K562 (cell line): ENCODE results near the gene CLDN5. TPM values are rescaled to one million over a fixed set of nuclear protein-coding genes. Genes with fewer than 3 reads are reported as not detected.

Experiments used
- ARID4B ChIP-seq: sonication (generic); formaldehyde crosslinking; IDR thresholded peaks from 2 replicates; pipeline ENCODE4 v1.8.0; 2022; ENCODE audit warnings: mild to moderate bottlenecking, missing genetic modification reagents
- DPF2 ChIP-seq: fragments of 450-650 bp; IDR thresholded peaks from 2 replicates; pipeline ENCODE4 v1.6.1; 2016
- ELF1 ChIP-seq: fragments of 200-800 bp; sonication (Bioruptor generic); IDR thresholded peaks from 2 replicates; pipeline ENCODE4 v1.6.1; 2016; ENCODE audit warnings: missing genetic modification characterization, missing compliant biosample characterization
- ETV1 ChIP-seq: fragments of 450-650 bp; conservative IDR thresholded peaks from 2 replicates; pipeline ENCODE4 v1.6.1; 2016; ENCODE audit warnings: missing genetic modification characterization, control low read depth, low read depth, missing compliant biosample characterization
- GATAD2B ChIP-seq: fragments of 450-650 bp; IDR thresholded peaks from 2 replicates; pipeline ENCODE4 v1.6.1; 2017; ENCODE audit warnings: mild to moderate bottlenecking, borderline replicate concordance
- HCFC1 ChIP-seq: IDR thresholded peaks from 2 replicates; pipeline ENCODE4 v1.6.1; 2012; ENCODE audit warnings: low read depth, low read length, improper control_type of control experiment
- NR2C2 ChIP-seq, 2 experiments: fragments of 200-800 bp in 1 of 2; sonication (Bioruptor generic) in 1 of 2; sonication (generic) in 1 of 2; formaldehyde crosslinking in 1 of 2; IDR thresholded peaks; 2 replicates each; pipeline versions ENCODE4 v1.6.1 to v1.8.0; 2016 to 2022; ENCODE audit warnings: mild to moderate bottlenecking in 1 of 2, missing compliant biosample characterization in 1 of 2, missing genetic modification characterization in 1 of 2, missing genetic modification reagents in 1 of 2
- RCOR1 ChIP-seq, 2 experiments: IDR thresholded peaks; 2 replicates each; pipeline ENCODE4 v1.6.1; 2012; ENCODE audit warnings: low read depth in 2 of 2, low read length in 2 of 2, borderline replicate concordance in 1 of 2, improper control_type of control experiment in 1 of 2
- STAT5A ChIP-seq: IDR thresholded peaks from 2 replicates; pipeline ENCODE4 v1.6.1; 2012; ENCODE audit warnings: low read length, inconsistent platforms, borderline replicate concordance
- TEAD1 ChIP-seq, 2 experiments: fragments of 450-650 bp in 1 of 2; sonication (generic) in 1 of 2; formaldehyde crosslinking; IDR thresholded peaks; 2 replicates each; pipeline versions ENCODE4 v1.4.0 to v1.8.0; 2020 to 2022; ENCODE audit warnings: mild to moderate bottlenecking in 2 of 2, missing genetic modification reagents in 1 of 2
- THRB ChIP-seq: fragments of 450-650 bp; formaldehyde crosslinking; conservative IDR thresholded peaks from 2 replicates; pipeline ENCODE4 v1.4.0; 2022; ENCODE audit warnings: mild to moderate bottlenecking, missing genetic modification characterization
- UBTF ChIP-seq, 2 experiments: IDR thresholded peaks; 2 replicates each; pipeline ENCODE4 v1.6.1; 2012; ENCODE audit warnings: improper control_type of control experiment in 2 of 2, low read depth in 2 of 2, low read length in 2 of 2, borderline replicate concordance in 1 of 2
- ZFP1 ChIP-seq: fragments of 450-650 bp; formaldehyde crosslinking; IDR thresholded peaks from 2 replicates; pipeline ENCODE4 v1.4.0; 2020; ENCODE audit warnings: mild to moderate bottlenecking, mixed read lengths
- polyA plus RNA-seq, 8 experiments: library from polyadenylated mRNA; depleted of rRNA in 4 of 8; stranded (reverse) in 5 of 8; unstranded in 3 of 8; fragments of >200 nt; fragmentation: Nextera tagmentation in 2 of 8; fragmentation: Illumina TruSeq in 1 of 8; extraction: Ambion mirVana in 2 of 8; extraction: Trizol in 1 of 8; gene quantifications; 2 replicates each; pipeline versions ENCODE4 v1.2.1 to v1.2.3, GENCODE V29; 2011 to 2014; ENCODE audit warnings: inconsistent platforms in 1 of 8, missing spikeins in 1 of 8
- total RNA-seq, 7 experiments: library from RNA; depleted of rRNA in 6 of 7; stranded (reverse); fragments of >200 nt in 6 of 7; fragmentation: Illumina TruSeq in 2 of 7; extraction: Trizol in 2 of 7; gene quantifications; 2 replicates each; pipeline versions ENCODE4 v1.2.1 to v1.2.3, GENCODE V29; 2011 to 2021; ENCODE audit warnings: low replicate concordance in 1 of 7

Gene CLDN5
- total and polyA plus RNA-seq, 9 of the 15 experiments (the other 6 are each of a cell fraction or from before 2014, with no cell fraction given) = 0.20 TPM; not detected in 8

- TF ChIP-seq UBTF (IDR thresholded peaks at IDR 0.05; ENCODE audit: borderline replicate concordance in 1 of 2, low read depth in 2 of 2, low read length in 2 of 2) (no peak), HCFC1 (no peak), ZFP1 (CRISPR knock-in tag) (no peak), ETV1 (no peak), THRB (CRISPR knock-in tag) (no peak), RCOR1 (IDR thresholded peaks at IDR 0.05; ENCODE audit: borderline replicate concordance in 1 of 2, low read depth in 2 of 2, low read length in 2 of 2) (no peak), ARID4B (CRISPR knock-in tag) (no peak), NR2C2 (CRISPR knock-in tag; IDR thresholded peaks at IDR 0.05) (no peak), NR2C2 (tag; IDR thresholded peaks at IDR 0.05) (no peak), GATAD2B (no peak), DPF2 (no peak), ELF1 (tag) (no peak), TEAD1 (CRISPR knock-in tag; IDR thresholded peaks at IDR 0.05) (no peak), STAT5A (no peak)
Measured at GRCh38 chr22:19498154-19498865, 25.9 kb downstream of the CLDN5 start (continued).
